Ovary (tissue), 3 donors: ENCODE results near the gene MCRS1.

Source experiments
- POLR2A ChIP-seq: fragments of 450-650 bp; IDR thresholded peaks from one replicate; pipeline ENCODE4 v1.6.1; 2017; ENCODE audit warnings: antibody characterized with exemption, mild to moderate bottlenecking, moderate library complexity
- TF ChIP-seq, protein P1 (sequence below), 3 donors: fragments of 450-650 bp in 2 of 3; fragments of 200-600 bp in 1 of 3; IDR thresholded peaks; one replicate each; pipeline versions ENCODE4 v1.5.1 to v1.8.0; 2016 to 2022; ENCODE audit warnings: antibody characterized with exemption in 3 of 3, mild to moderate bottlenecking in 1 of 3
- donor health status: DM: no; HTN: no; CAD: no.

GRCh38 chr12:49563951-49564685 lies 3.8 kb downstream of the MCRS1 start:
- TF ChIP-seq, protein P1, sequence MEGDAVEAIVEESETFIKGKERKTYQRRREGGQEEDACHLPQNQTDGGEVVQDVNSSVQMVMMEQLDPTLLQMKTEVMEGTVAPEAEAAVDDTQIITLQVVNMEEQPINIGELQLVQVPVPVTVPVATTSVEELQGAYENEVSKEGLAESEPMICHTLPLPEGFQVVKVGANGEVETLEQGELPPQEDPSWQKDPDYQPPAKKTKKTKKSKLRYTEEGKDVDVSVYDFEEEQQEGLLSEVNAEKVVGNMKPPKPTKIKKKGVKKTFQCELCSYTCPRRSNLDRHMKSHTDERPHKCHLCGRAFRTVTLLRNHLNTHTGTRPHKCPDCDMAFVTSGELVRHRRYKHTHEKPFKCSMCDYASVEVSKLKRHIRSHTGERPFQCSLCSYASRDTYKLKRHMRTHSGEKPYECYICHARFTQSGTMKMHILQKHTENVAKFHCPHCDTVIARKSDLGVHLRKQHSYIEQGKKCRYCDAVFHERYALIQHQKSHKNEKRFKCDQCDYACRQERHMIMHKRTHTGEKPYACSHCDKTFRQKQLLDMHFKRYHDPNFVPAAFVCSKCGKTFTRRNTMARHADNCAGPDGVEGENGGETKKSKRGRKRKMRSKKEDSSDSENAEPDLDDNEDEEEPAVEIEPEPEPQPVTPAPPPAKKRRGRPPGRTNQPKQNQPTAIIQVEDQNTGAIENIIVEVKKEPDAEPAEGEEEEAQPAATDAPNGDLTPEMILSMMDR (IDR thresholded peaks at IDR 0.05) = no peak
- no peak for TF ChIP-seq POLR2A
